RWPE2 (cell line): ENCODE measurements around the gene PKD2.

Source experiments
- ATAC-seq: fragments of 200-7000 bp; cut with Tn5 transposase; 3 replicates; pipeline ENCODE4 v1.9.1; 2021; ENCODE audit warnings: low read depth
- DNase-seq: peaks from one replicate; pipeline ENCODE4 v3.0.0-alpha.2; 2020; ENCODE audit warnings: low spot score
- H3K27ac ChIP-seq: fragments of 450-650 bp; 2 replicates; pipeline ENCODE4 v1.5.1; 2017; ENCODE audit warnings: mild to moderate bottlenecking; ENCODE audit not compliant: poor library complexity, severe bottlenecking
- H3K27me3 ChIP-seq: fragments of 250-450 bp; sonication (Bioruptor Pico); 2 replicates; pipeline ENCODE4 v1.5.1; 2021; ENCODE audit warnings: mild to moderate bottlenecking, moderate library complexity; ENCODE audit not compliant: insufficient read depth, poor library complexity, severe bottlenecking
- H3K36me3 ChIP-seq: fragments of 250-450 bp; sonication (Bioruptor Pico); 2 replicates; pipeline ENCODE4 v1.5.1; 2020; ENCODE audit warnings: low read depth, mild to moderate bottlenecking, moderate library complexity
- H3K4me1 ChIP-seq: fragments of 250-450 bp; sonication (Bioruptor Pico); 2 replicates; pipeline ENCODE4 v1.5.1; 2021; ENCODE audit warnings: mild to moderate bottlenecking, moderate library complexity; ENCODE audit not compliant: insufficient read depth, poor library complexity, severe bottlenecking
- H3K4me3 ChIP-seq: fragments of 250-450 bp; sonication (Bioruptor Pico); 2 replicates; pipeline ENCODE4 v1.5.1; 2021; ENCODE audit warnings: mild to moderate bottlenecking, moderate library complexity; ENCODE audit not compliant: severe bottlenecking
- H3K9me3 ChIP-seq: fragments of 250-450 bp; sonication (Bioruptor Pico); 2 replicates; pipeline ENCODE4 v1.5.1; 2021; ENCODE audit warnings: mild to moderate bottlenecking, moderate library complexity; ENCODE audit not compliant: severe bottlenecking
- CTCF ChIP-seq: fragments of 450-650 bp; IDR thresholded peaks from one replicate; pipeline ENCODE4 v1.5.1; 2017; ENCODE audit warnings: mild to moderate bottlenecking, moderate library complexity; ENCODE audit not compliant: poor library complexity, severe bottlenecking

The PKD2 gene

GRCh38 chr4:87974856-87975462 is 32.5 kb upstream of the PKD2 start:
- H3K27me3 ChIP-seq: no peaks in the 10 kb centered on the region
- no peaks in the 10 kb centered on the region for H3K9me3 ChIP-seq
- TF ChIP-seq CTCF: no peak
- H3K4me3 ChIP-seq: no peak overlapping the region
- DNase-seq (no peak), ATAC-seq (peak; percentile 30; the same call in 1 of the 3 replicates)
- no peaks in the 10 kb centered on the region for H3K36me3 ChIP-seq
- peaks cover 17% of the 10 kb centered on the region for H3K4me1 ChIP-seq
- H3K27ac ChIP-seq: no peak overlapping the region

DNA sequence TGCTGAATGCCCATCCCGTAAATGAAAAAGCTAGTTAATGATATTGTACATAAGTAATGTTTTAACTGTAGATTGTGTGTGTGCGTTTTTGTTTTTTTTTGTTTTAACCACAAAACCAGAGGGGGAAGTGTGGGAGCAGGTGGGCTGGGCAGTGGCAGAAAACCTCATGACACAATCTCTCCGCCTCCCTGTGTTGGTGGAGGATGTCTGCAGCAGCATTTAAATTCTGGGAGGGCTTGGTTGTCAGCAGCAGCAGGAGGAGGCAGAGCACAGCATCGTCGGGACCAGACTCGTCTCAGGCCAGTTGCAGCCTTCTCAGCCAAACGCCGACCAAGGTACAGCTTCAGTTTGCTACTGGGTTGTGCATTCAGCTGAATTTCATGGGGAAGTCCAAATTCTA is 32.0 kb upstream of the PKD2 start, which contains the start of gene SPP1:
SPP1 (plus strand) TSS at position 249 of the 400 bp plus-strand sequence. CDS start 1,182 bp downstream, outside the sequence.
- H3K4me3 ChIP-seq: no peak within 1 kb of the TSS
- H3K36me3 ChIP-seq: no peaks in the 10 kb centered on the region
- H3K27ac ChIP-seq: peak within 1 kb of the TSS; percentile 50
- H3K4me1 ChIP-seq: peaks cover 17% of the 10 kb centered on the region
- ATAC-seq: no peak
- H3K9me3 ChIP-seq: no peaks in the 10 kb centered on the region
- no peaks in the 10 kb centered on the region for H3K27me3 ChIP-seq
- no peak for TF ChIP-seq CTCF
- DNase-seq: no peak

DNA sequence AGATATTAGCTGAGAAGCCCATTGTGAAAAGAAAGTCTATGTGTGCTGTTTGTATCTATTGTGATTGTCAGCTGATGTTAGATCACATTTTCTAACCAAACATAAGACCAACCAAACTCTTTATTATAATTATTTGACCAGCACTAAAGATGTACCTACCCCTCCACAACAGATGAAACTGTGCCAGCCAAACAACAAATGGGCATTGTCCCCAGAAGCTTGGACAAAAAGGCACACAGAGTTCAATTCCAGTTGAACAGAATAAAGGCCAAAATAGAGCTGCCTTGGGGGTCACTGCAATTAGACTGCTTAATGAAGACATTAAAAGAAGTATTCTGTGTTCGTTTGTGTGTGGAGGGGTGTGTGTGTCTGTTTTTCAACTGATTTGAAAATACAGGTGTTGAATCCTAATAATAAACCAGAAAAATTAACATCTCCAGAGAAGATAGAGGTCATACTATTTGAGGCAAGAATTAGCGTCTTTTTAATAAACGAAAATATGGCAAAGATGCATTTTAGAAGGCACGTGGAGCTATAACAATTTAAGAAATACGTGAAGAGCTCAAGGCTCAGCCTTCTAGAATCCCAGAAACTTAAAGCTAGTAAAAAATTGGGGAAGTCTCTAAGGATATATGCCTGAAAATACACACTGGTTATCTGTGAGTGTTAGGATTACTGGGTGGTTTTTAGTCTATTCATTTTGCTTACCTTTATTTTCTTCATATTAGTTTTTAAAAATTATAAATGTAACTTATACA is 29.7 kb upstream of the PKD2 start:
- no peak for ATAC-seq
- Histone ChIP-seq H3K9me3 (no peaks in the 10 kb centered on the region), H3K27ac (no peak overlapping the region), H3K36me3 (no peaks in the 10 kb centered on the region), H3K4me1 (peaks cover 16% of the 10 kb centered on the region), H3K27me3 (no peaks in the 10 kb centered on the region), H3K4me3 (no peak overlapping the region)
- no peak for TF ChIP-seq CTCF
- no peak for DNase-seq

- Histone ChIP-seq H3K4me1 (peaks cover 11% of the 10 kb centered on the region), H3K36me3 (no peaks in the 10 kb centered on the region), H3K27ac (no peak overlapping the region), H3K9me3 (no peaks in the 10 kb centered on the region), H3K27me3 (no peaks in the 10 kb centered on the region), H3K4me3 (no peak overlapping the region)
- ATAC-seq: no peak
- no peak for DNase-seq
- TF ChIP-seq CTCF: no peak
Measured at GRCh38 chr4:87978681-87979080, 28.8 kb upstream of the PKD2 start.

DNA sequence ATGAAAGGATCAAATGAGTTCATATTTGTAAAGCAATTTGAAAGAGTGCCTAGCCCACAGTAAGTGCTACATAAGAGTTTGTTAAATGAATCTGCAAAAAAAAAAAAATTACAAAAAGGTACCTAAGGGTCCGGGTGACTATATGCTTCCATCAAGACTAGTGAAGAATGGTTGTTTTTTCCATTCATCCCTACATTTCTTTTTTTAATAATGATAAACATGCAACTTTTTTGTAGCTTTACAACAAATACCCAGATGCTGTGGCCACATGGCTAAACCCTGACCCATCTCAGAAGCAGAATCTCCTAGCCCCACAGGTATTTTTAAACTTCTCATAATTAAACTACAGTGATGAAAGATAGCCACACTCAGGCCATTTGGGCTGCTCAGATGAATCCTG is 27.6 kb upstream of the PKD2 start:
- DNase-seq (no peak), ATAC-seq (no peak)
- H3K4me3 ChIP-seq: no peak overlapping the region
- H3K27ac ChIP-seq: no peak overlapping the region
- no peaks in the 10 kb centered on the region for H3K9me3 ChIP-seq
- no peaks in the 10 kb centered on the region for H3K27me3 ChIP-seq
- H3K4me1 ChIP-seq: no peaks in the 10 kb centered on the region
- no peak for TF ChIP-seq CTCF
- H3K36me3 ChIP-seq: no peaks in the 10 kb centered on the region
